Measurements from ENCODE around the gene FOXA3.

GRCh38 chr19:45848922-45849321, 15.2 kb upstream of the FOXA3 start:
- no peak for TF ChIP-seq CTCF (IDR thresholded peaks at IDR 0.05)
- no peak for TF ChIP-seq POLR2AphosphoS5 (IDR thresholded peaks at IDR 0.05)
- no peak for TF ChIP-seq POLR2A (IDR thresholded peaks at IDR 0.05)

Data from prostate gland (tissue), 2 donors.